HCT116 (cell line): ENCODE data around the gene KIF3C. TPM values are rescaled to one million over a fixed set of nuclear protein-coding genes. Genes with fewer than 3 reads are reported as not detected.

Source experiments
- ATAC-seq: fragments of 200-7000 bp; cut with Tn5 transposase; 2 replicates; pipeline ENCODE4 v1.9.1; 2020; ENCODE audit warnings: mild to moderate bottlenecking, moderate library complexity
- BruUV-seq: library from RNA; stranded (reverse); fragments of 400-500 nt; replicated peaks from 2 replicates; lab custom pipeline; 2021; lab: Mats Ljungman, UMichigan
- CTCF ChIA-PET: fragments of 300-600 bp; sonication (Branson Sonifier 250); formaldehyde crosslinking; loops from one replicate; lab custom pipeline; 2021; ENCODE audit warnings: antibody characterized with exemption; lab: Charles Lee
- POLR2A ChIA-PET: fragments of 300-600, 350-600 bp; sonication (Branson Sonifier 250); formaldehyde crosslinking; loops from one replicate; lab custom pipeline; 2021; ENCODE audit warnings: antibody characterized with exemption; lab: Charles Lee
- RAD21 ChIA-PET, 2 experiments: fragments of 300-600 bp; sonication (Branson Sonifier 250); formaldehyde crosslinking; loops; one replicate each; lab custom pipeline; 2023; ENCODE audit warnings: low total read pairs in 2 of 2; ENCODE audit not compliant: uncharacterized antibody in 2 of 2, unreplicated experiment in 2 of 2, low non-redundant PET in 1 of 2; lab: Charles Lee
- DNase-seq: peaks from one replicate; pipeline ENCODE4 v3.0.0-alpha.2; 2010; ENCODE audit warnings: low read depth, low spot score
- H2AFZ ChIP-seq: fragments of 200-600 bp; shearing (Covaris generic), sonication (generic); 2 replicates; pipeline ENCODE4 v1.6.1; 2017; ENCODE audit warnings: low read depth, mixed run types, mixed read lengths, antibody characterized with exemption, low read length; ENCODE audit not compliant: poor library complexity, severe bottlenecking
- H3K27ac ChIP-seq: 2 replicates; pipeline ENCODE4 v1.5.1; 2012; ENCODE audit warnings: low read depth, low read length
- H3K27me3 ChIP-seq: fragments of 200-600 bp; sonication (generic); 2 replicates; pipeline ENCODE4 v1.6.1; 2016; ENCODE audit warnings: mixed run types, low read length, mixed read lengths; ENCODE audit not compliant: insufficient read depth
- H3K36me3 ChIP-seq, 2 experiments: fragments of 200-500 bp in 1 of 2; fragments of 200-600 bp in 1 of 2; sonication (Bioruptor generic) in 1 of 2; sonication (generic) in 1 of 2; 2 replicates each; pipeline versions ENCODE4 v1.5.1 to v1.6.1; 2014 to 2016; ENCODE audit warnings: low read length in 2 of 2, inconsistent platforms in 1 of 2, mixed read lengths in 1 of 2, mixed run types in 1 of 2; ENCODE audit not compliant: insufficient read depth in 2 of 2, control insufficient read depth in 1 of 2
- H3K4me1 ChIP-seq, 2 experiments: fragments of 200-600 bp in 1 of 2; sonication (generic) in 1 of 2; 2 replicates each; pipeline versions ENCODE4 v1.5.1 to v1.6.1; 2012 to 2017; ENCODE audit warnings: low read length in 2 of 2, inconsistent platforms in 1 of 2, mild to moderate bottlenecking in 1 of 2, mixed read lengths in 1 of 2, mixed run types in 1 of 2, moderate library complexity in 1 of 2; ENCODE audit not compliant: insufficient read depth in 2 of 2, control insufficient read depth in 1 of 2
- H3K4me2 ChIP-seq: fragments of 200-600 bp; sonication (generic); 2 replicates; pipeline ENCODE4 v1.6.1; 2017; ENCODE audit warnings: mixed run types, low read length, mixed read lengths
- H3K4me3 ChIP-seq, 2 experiments: fragments of 200-600 bp in 1 of 2; sonication (generic) in 1 of 2; replicated peaks in 1 of 2; 2 replicates each; pipeline ENCODE4 v1.5.1; 2011 to 2016; ENCODE audit warnings: low read length in 2 of 2, control low read depth in 1 of 2, low read depth in 1 of 2, mild to moderate bottlenecking in 1 of 2, mixed read lengths in 1 of 2, mixed run types in 1 of 2
- H3K79me2 ChIP-seq: fragments of 200-600 bp; sonication (generic); 2 replicates; pipeline ENCODE4 v1.6.1; 2017; ENCODE audit warnings: mild to moderate bottlenecking, mixed run types, low read length, moderate library complexity, mixed read lengths; ENCODE audit not compliant: insufficient read depth
- H3K9ac ChIP-seq: fragments of 200-600 bp; sonication (generic); 2 replicates; pipeline ENCODE4 v1.6.1; 2016; ENCODE audit warnings: low read length, mixed read lengths
- H3K9me2 ChIP-seq: fragments of 200-600 bp; sonication (generic), shearing (Covaris generic); 2 replicates; pipeline ENCODE4 v1.6.1; 2017; ENCODE audit warnings: mixed run types, mild to moderate bottlenecking, moderate library complexity; ENCODE audit not compliant: insufficient read depth
- H3K9me3 ChIP-seq, 2 experiments: fragments of 200-500 bp in 1 of 2; fragments of 200-600 bp in 1 of 2; sonication (Bioruptor generic) in 1 of 2; sonication (generic) in 1 of 2; 2 replicates each; pipeline ENCODE4 v1.6.1; 2014 to 2017; ENCODE audit warnings: low read length in 2 of 2, mixed read lengths in 2 of 2, inconsistent platforms in 1 of 2, low read depth in 1 of 2, mild to moderate bottlenecking in 1 of 2, mixed run types in 1 of 2, moderate library complexity in 1 of 2; ENCODE audit not compliant: control insufficient read depth in 1 of 2, insufficient read depth in 1 of 2
- H4K20me1 ChIP-seq: fragments of 200-600 bp; sonication (generic), shearing (Covaris generic); 2 replicates; pipeline ENCODE4 v1.6.1; 2017; ENCODE audit warnings: mixed run types, mild to moderate bottlenecking, moderate library complexity; ENCODE audit not compliant: insufficient read depth
- ATF3 ChIP-seq: IDR thresholded peaks from 2 replicates; pipeline ENCODE4 v1.6.1; 2012
- CBX3 ChIP-seq: IDR thresholded peaks from 2 replicates; pipeline ENCODE4 v1.6.1; 2012; ENCODE audit warnings: low read depth
- EGR1 ChIP-seq: IDR thresholded peaks from 2 replicates; pipeline ENCODE4 v1.6.1; 2012; ENCODE audit warnings: low read depth
- EZH2phosphoT487 ChIP-seq: fragments of 200-600 bp; IDR thresholded peaks from 2 replicates; pipeline ENCODE4 v1.6.1; 2018; ENCODE audit warnings: antibody characterized with exemption, borderline replicate concordance
- FOSL1 ChIP-seq: IDR thresholded peaks from 2 replicates; pipeline ENCODE4 v1.6.1; 2012; ENCODE audit warnings: low read depth
- JUND ChIP-seq: IDR thresholded peaks from 2 replicates; pipeline ENCODE4 v1.6.1; 2012
- MAX ChIP-seq: IDR thresholded peaks from 2 replicates; pipeline ENCODE4 v1.6.1; 2012
- POLR2AphosphoS5 ChIP-seq: IDR thresholded peaks from 2 replicates; pipeline ENCODE4 v1.6.1; 2011; ENCODE audit warnings: mild to moderate bottlenecking, low read depth, low read length, moderate library complexity
- RAD21 ChIP-seq: IDR thresholded peaks from 2 replicates; pipeline ENCODE4 v1.6.1; 2012; ENCODE audit warnings: low read depth, mild to moderate bottlenecking
- REST ChIP-seq: IDR thresholded peaks from 2 replicates; pipeline ENCODE4 v1.6.1; 2012; ENCODE audit warnings: low read depth
- SIN3A ChIP-seq: IDR thresholded peaks from 2 replicates; pipeline ENCODE4 v1.6.1; 2012; ENCODE audit warnings: low read depth
- SRF ChIP-seq: IDR thresholded peaks from 2 replicates; pipeline ENCODE4 v1.6.1; 2012; ENCODE audit warnings: low read depth
- YY1 ChIP-seq: IDR thresholded peaks from 2 replicates; pipeline ENCODE4 v1.6.1; 2011; ENCODE audit warnings: low read length, low read depth, moderate library complexity, mild to moderate bottlenecking; ENCODE audit not compliant: insufficient replicate concordance; ENCODE audit errors: extremely low read depth
- ZFX ChIP-seq: fragments of 450-650 bp; IDR thresholded peaks from 2 replicates; pipeline ENCODE4 v1.6.1; 2017
- intact Hi-C: fragments of 100-400 bp; cut with micrococcal nuclease; formaldehyde crosslinking; loops from 2 replicates; pipeline ENCODE4 v1.10.0; 2022
- total RNA-seq: library from RNA; stranded (reverse); gene quantifications from one replicate; pipeline ENCODE4 v1.2.1, GENCODE V29; 2021; ENCODE audit not compliant: unreplicated experiment
- TF ChIP-seq, protein P1 (sequence below): IDR thresholded peaks from 2 replicates; pipeline ENCODE4 v1.6.1; 2011; ENCODE audit warnings: mild to moderate bottlenecking, low read length, moderate library complexity; ENCODE audit not compliant: insufficient replicate concordance; ENCODE audit errors: extremely low read depth
- TF ChIP-seq, protein P2 (sequence below), 3 experiments: fragments of 200-600 bp in 1 of 3; sonication (generic) in 1 of 3; IDR thresholded peaks in 2 of 3; conservative IDR thresholded peaks in 1 of 3; 2 replicates each; pipeline ENCODE4 v1.5.1; 2012 to 2017; ENCODE audit warnings: low read depth in 2 of 3, low read length in 2 of 3, antibody characterized with exemption in 1 of 3, borderline replicate concordance in 1 of 3, control low read depth in 1 of 3, mild to moderate bottlenecking in 1 of 3, mixed read lengths in 1 of 3, mixed run types in 1 of 3, moderate library complexity in 1 of 3; ENCODE audit not compliant: insufficient read depth in 1 of 3

The KIF3C gene
- total RNA-seq, 1 experiment from 2014 or later = 5.4 TPM

GRCh38 chr2:25912851-25913695 is 69.2 kb downstream of the KIF3C start:
- no peak overlapping the region for H3K27ac ChIP-seq
- CTCF ChIA-PET = no interaction called here

More at GRCh38 chr2:25912851-25913695, 69.2 kb downstream of the KIF3C start:
- TF ChIP-seq ZFX (no peak), SRF (no peak), SIN3A (no peak), RAD21 (no peak), POLR2AphosphoS5 (no peak), FOSL1 (no peak), YY1 (no peak), CBX3 (no peak), ATF3 (no peak), EGR1 (no peak), EZH2phosphoT487 (no peak), JUND (no peak), REST (no peak), MAX (no peak)
- TF ChIP-seq, protein P1, sequence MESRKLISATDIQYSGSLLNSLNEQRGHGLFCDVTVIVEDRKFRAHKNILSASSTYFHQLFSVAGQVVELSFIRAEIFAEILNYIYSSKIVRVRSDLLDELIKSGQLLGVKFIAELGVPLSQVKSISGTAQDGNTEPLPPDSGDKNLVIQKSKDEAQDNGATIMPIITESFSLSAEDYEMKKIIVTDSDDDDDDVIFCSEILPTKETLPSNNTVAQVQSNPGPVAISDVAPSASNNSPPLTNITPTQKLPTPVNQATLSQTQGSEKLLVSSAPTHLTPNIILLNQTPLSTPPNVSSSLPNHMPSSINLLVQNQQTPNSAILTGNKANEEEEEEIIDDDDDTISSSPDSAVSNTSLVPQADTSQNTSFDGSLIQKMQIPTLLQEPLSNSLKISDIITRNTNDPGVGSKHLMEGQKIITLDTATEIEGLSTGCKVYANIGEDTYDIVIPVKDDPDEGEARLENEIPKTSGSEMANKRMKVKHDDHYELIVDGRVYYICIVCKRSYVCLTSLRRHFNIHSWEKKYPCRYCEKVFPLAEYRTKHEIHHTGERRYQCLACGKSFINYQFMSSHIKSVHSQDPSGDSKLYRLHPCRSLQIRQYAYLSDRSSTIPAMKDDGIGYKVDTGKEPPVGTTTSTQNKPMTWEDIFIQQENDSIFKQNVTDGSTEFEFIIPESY = no peak
- TF ChIP-seq, protein P2, sequence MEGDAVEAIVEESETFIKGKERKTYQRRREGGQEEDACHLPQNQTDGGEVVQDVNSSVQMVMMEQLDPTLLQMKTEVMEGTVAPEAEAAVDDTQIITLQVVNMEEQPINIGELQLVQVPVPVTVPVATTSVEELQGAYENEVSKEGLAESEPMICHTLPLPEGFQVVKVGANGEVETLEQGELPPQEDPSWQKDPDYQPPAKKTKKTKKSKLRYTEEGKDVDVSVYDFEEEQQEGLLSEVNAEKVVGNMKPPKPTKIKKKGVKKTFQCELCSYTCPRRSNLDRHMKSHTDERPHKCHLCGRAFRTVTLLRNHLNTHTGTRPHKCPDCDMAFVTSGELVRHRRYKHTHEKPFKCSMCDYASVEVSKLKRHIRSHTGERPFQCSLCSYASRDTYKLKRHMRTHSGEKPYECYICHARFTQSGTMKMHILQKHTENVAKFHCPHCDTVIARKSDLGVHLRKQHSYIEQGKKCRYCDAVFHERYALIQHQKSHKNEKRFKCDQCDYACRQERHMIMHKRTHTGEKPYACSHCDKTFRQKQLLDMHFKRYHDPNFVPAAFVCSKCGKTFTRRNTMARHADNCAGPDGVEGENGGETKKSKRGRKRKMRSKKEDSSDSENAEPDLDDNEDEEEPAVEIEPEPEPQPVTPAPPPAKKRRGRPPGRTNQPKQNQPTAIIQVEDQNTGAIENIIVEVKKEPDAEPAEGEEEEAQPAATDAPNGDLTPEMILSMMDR (IDR thresholded peaks at IDR 0.05 in 2 of 3, conservative IDR thresholded peaks at IDR 0.05 in 1 of 3; ENCODE audit: borderline replicate concordance in 1 of 3, insufficient read depth in 1 of 3, low read depth in 2 of 3, low read length in 2 of 3) = no peak
- Histone ChIP-seq H3K9me2 (no peaks in the 10 kb centered on the region), H4K20me1 (no peaks in the 10 kb centered on the region), H3K9me3 (no peaks in the 10 kb centered on the region), H3K4me3 (no peak overlapping the region), H2AFZ (no peak overlapping the region), H3K9ac (no peak overlapping the region), H3K36me3 (no peaks in the 10 kb centered on the region), H3K4me2 (no peak overlapping the region), H3K27me3 (no peaks in the 10 kb centered on the region), H3K79me2 (no peaks in the 10 kb centered on the region), H3K4me1 (no peaks in the 10 kb centered on the region)
- ATAC-seq (no peak), DNase-seq (no peak)
- RAD21 ChIA-PET = no interaction called here
- POLR2A ChIA-PET = no interaction called here
- BruUV-seq = no TSS peak
- intact Hi-C loops = no loop called here
